B cell (primary cell): ENCODE measurements around the gene DESI2. TPM values are rescaled to one million over a fixed set of nuclear protein-coding genes. Genes with fewer than 3 reads are reported as not detected.

Experiments used
- ATAC-seq: fragments of 200-7000 bp; cut with Tn5 transposase; one replicate; pipeline ENCODE4 v1.10.0; 2021; ENCODE audit warnings: low read depth, mild to moderate bottlenecking, moderate number of reproducible peaks, moderate library complexity
- CTCF ChIA-PET: fragments of 350-600 bp; sonication (Branson Sonifier 250); formaldehyde crosslinking; loops from one replicate; lab custom pipeline; 2021; ENCODE audit warnings: antibody characterized with exemption, inconsistent platforms; lab: Charles Lee
- POLR2A ChIA-PET: fragments of 350-600 bp; sonication (Branson Sonifier 250); formaldehyde crosslinking; loops from one replicate; lab custom pipeline; 2021; ENCODE audit warnings: antibody characterized with exemption; lab: Charles Lee
- DNase-seq: peaks from one replicate; pipeline ENCODE4 v3.0.0; 2013
- H2AFZ ChIP-seq: 2 replicates; pipeline ENCODE4 v1.6.1; 2012; ENCODE audit warnings: mild to moderate bottlenecking, low read depth, low read length; ENCODE audit not compliant: insufficient read depth, poor library complexity, severe bottlenecking
- H3K27ac ChIP-seq, 2 donors: 1 replicate in 1 of 2; 2 replicates in 1 of 2; pipeline ENCODE4 v1.5.1; 2012 to 2013; ENCODE audit warnings: low read length in 2 of 2, mild to moderate bottlenecking in 2 of 2, moderate library complexity in 1 of 2
- H3K27me3 ChIP-seq, 4 experiments: fragments of 200-600 bp in 1 of 4; sonication (generic) in 1 of 4; replicated peaks in 1 of 4; 1 replicate in 2 of 4; 2 replicates in 2 of 4; pipeline versions ENCODE4 v1.6.1 to v1.7.0; 2013 to 2016; ENCODE audit warnings: low read length in 3 of 4, mild to moderate bottlenecking in 2 of 4, mixed read lengths in 1 of 4, moderate library complexity in 1 of 4; ENCODE audit not compliant: insufficient read depth in 4 of 4, control insufficient read depth in 3 of 4; ENCODE audit errors: control extremely low read depth in 1 of 4
- H3K36me3 ChIP-seq, 2 experiments: replicated peaks in 1 of 2; 1 replicate in 1 of 2; 2 replicates in 1 of 2; pipeline versions ENCODE4 v1.6.1 to v1.7.1; 2013; ENCODE audit warnings: low read length in 1 of 2; ENCODE audit not compliant: insufficient read depth in 2 of 2, control insufficient read depth in 1 of 2; ENCODE audit errors: control extremely low read depth in 1 of 2, extremely low read depth in 1 of 2
- H3K4me1 ChIP-seq, 2 donors: fragments of 200-600 bp in 1 of 2; sonication (generic) in 1 of 2; 1 replicate in 1 of 2; 2 replicates in 1 of 2; pipeline versions ENCODE4 v1.5.1 to v1.6.1; 2013 to 2017; ENCODE audit warnings: low read length in 2 of 2; ENCODE audit not compliant: control insufficient read depth in 2 of 2, insufficient read depth in 2 of 2
- H3K4me2 ChIP-seq: replicated peaks from 2 replicates; pipeline ENCODE3; 2012; ENCODE audit warnings: mild to moderate bottlenecking, low read depth, low read length; ENCODE audit not compliant: poor library complexity, severe bottlenecking
- H3K4me3 ChIP-seq, 5 experiments: fragments of 200-600 bp in 1 of 5; sonication (generic) in 1 of 5; 1 replicate in 3 of 5; 2 replicates in 2 of 5; pipeline versions ENCODE4 v1.5.1 to v1.7.0; 2011 to 2016; ENCODE audit warnings: low read length in 4 of 5, mild to moderate bottlenecking in 4 of 5, low read depth in 2 of 5, control low read depth in 1 of 5, moderate library complexity in 1 of 5; ENCODE audit not compliant: insufficient read depth in 1 of 5; ENCODE audit errors: control extremely low read depth in 1 of 5, extremely low read depth in 1 of 5
- H3K79me2 ChIP-seq: fragments of 200-600 bp; sonication (generic); one replicate; pipeline ENCODE4 v1.6.0; 2016; ENCODE audit warnings: low read length; ENCODE audit not compliant: control insufficient read depth, insufficient read depth
- H3K9ac ChIP-seq: fragments of 200-600 bp; sonication (generic); 2 replicates; pipeline ENCODE4 v1.6.1; 2017; ENCODE audit warnings: mild to moderate bottlenecking, low read length, moderate library complexity
- H3K9me3 ChIP-seq, 3 donors: one replicate each; pipeline versions ENCODE4 v1.6.1 to v1.7.1; 2013; ENCODE audit warnings: low read length in 2 of 3; ENCODE audit not compliant: control insufficient read depth in 2 of 3, insufficient read depth in 1 of 3; ENCODE audit errors: control extremely low read depth in 1 of 3
- H4K20me1 ChIP-seq: 2 replicates; pipeline ENCODE4 v1.6.0; 2012; ENCODE audit warnings: mild to moderate bottlenecking, low read length; ENCODE audit not compliant: insufficient read depth, control insufficient read depth, poor library complexity, severe bottlenecking
- H3K27ac Mint-ChIP-seq: one replicate; pipeline ENCODE4 v1.8.0; 2021; ENCODE audit warnings: mixed read lengths
- H3K27me3 Mint-ChIP-seq: one replicate; pipeline ENCODE4 v1.8.0; 2021; ENCODE audit warnings: mixed read lengths
- H3K4me1 Mint-ChIP-seq: one replicate; pipeline ENCODE4 v1.8.0; 2021; ENCODE audit warnings: mixed read lengths
- H3K4me3 Mint-ChIP-seq: one replicate; pipeline ENCODE4 v1.8.0; 2021; ENCODE audit warnings: mixed read lengths
- H3K9me3 Mint-ChIP-seq: one replicate; pipeline ENCODE4 v1.8.0; 2022; ENCODE audit warnings: mixed read lengths; ENCODE audit not compliant: insufficient read depth
- EZH2 ChIP-seq: IDR thresholded peaks from 2 replicates; pipeline ENCODE4 v1.6.1; 2012; ENCODE audit warnings: borderline replicate concordance, low read depth, mild to moderate bottlenecking, moderate library complexity, low read length; ENCODE audit not compliant: insufficient read depth, poor library complexity, severe bottlenecking
- WGBS: methylation state at CpG from one replicate; pipeline ENCODE4 v1.1.5; 2013; ENCODE audit warnings: missing lambda C conversion rate; ENCODE audit not compliant: insufficient coverage; 5-methylcytosine and 5-hydroxymethylcytosine counted together
- intact Hi-C: fragments of 100-400 bp; cut with micrococcal nuclease; formaldehyde crosslinking; loops from one replicate; pipeline ENCODE4 v1.10.0; 2022
- polyA plus RNA-seq: library from polyadenylated mRNA; depleted of rRNA; stranded (reverse); fragments of >200 nt; gene quantifications from 2 replicates; pipeline ENCODE4 v1.2.3, GENCODE V29; 2012
- total RNA-seq, 2 donors: library from RNA; stranded (reverse); fragments of 120-200 nt in 1 of 2; gene quantifications; 1 replicate in 1 of 2; 2 replicates in 1 of 2; pipeline versions ENCODE4 v1.2.3 to v1.2.4, GENCODE V29; 2013 to 2022
- TF ChIP-seq, protein P1 (sequence below): fragments of 200-600 bp; IDR thresholded peaks from one replicate; pipeline ENCODE4 v1.8.0; 2022; ENCODE audit warnings: antibody characterized with exemption, mild to moderate bottlenecking

The DESI2 gene
- total and polyA plus RNA-seq, 2 donors (not counting 1 experiment from before 2014, with no cell fraction given), result 9.3 to 25.2 TPM

DNA sequence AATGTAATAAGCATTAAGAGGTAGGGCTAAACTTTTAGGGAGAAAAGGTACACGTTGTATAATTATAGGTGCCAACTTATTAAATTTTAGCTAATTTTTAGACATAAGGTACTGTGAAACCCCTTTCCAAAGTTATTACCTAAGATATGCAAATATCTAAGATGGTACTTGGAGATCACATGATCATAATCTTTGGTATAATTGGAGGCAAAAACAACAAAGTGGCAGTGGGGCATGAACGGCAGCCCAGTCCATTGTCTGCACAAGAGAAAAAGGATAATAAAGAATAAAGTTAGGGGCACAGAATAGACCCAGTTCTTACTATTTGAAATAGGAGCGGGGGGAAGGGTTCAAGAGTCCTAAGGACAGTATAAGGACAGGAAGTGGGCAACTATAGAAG is 51.2 kb downstream of the DESI2 start:
- Histone ChIP-seq H3K36me3 (peaks cover 4 to 31% of the 10 kb centered on the region in 2 experiments), H3K9me3 (peaks cover 2 to 6% (median 3%) of the 10 kb centered on the region in 3 donors), H3K4me1 (no peaks in the 10 kb centered on the region), H3K27ac (no peak overlapping the region), H3K79me2 (no peaks in the 10 kb centered on the region), H2AFZ (no peak overlapping the region), H3K27me3 (no peaks in the 10 kb centered on the region), H3K9ac (no peak overlapping the region), H4K20me1 (no peaks in the 10 kb centered on the region), H3K4me2 (no peak overlapping the region), H3K4me3 (no peak overlapping the region)
- ChIA-PET POLR2A (no interaction called here), CTCF (no interaction called here)
- WGBS, result 75% methylated on average over 2 of the region's 3 CpGs
- H3K4me3 Mint-ChIP-seq, result no peak overlapping the region
- no peaks in the 10 kb centered on the region for H3K27me3 Mint-ChIP-seq
- H3K9me3 Mint-ChIP-seq, result peaks cover 4% of the 10 kb centered on the region
- TF ChIP-seq, protein P1, sequence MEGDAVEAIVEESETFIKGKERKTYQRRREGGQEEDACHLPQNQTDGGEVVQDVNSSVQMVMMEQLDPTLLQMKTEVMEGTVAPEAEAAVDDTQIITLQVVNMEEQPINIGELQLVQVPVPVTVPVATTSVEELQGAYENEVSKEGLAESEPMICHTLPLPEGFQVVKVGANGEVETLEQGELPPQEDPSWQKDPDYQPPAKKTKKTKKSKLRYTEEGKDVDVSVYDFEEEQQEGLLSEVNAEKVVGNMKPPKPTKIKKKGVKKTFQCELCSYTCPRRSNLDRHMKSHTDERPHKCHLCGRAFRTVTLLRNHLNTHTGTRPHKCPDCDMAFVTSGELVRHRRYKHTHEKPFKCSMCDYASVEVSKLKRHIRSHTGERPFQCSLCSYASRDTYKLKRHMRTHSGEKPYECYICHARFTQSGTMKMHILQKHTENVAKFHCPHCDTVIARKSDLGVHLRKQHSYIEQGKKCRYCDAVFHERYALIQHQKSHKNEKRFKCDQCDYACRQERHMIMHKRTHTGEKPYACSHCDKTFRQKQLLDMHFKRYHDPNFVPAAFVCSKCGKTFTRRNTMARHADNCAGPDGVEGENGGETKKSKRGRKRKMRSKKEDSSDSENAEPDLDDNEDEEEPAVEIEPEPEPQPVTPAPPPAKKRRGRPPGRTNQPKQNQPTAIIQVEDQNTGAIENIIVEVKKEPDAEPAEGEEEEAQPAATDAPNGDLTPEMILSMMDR, result no peak
- TF ChIP-seq EZH2, result no peak
- DNase-seq, result no peak
- intact Hi-C loops, result no loop called here
- H3K27ac Mint-ChIP-seq, result no peak overlapping the region
- ATAC-seq, result no peak
- no peaks in the 10 kb centered on the region for H3K4me1 Mint-ChIP-seq

DNA sequence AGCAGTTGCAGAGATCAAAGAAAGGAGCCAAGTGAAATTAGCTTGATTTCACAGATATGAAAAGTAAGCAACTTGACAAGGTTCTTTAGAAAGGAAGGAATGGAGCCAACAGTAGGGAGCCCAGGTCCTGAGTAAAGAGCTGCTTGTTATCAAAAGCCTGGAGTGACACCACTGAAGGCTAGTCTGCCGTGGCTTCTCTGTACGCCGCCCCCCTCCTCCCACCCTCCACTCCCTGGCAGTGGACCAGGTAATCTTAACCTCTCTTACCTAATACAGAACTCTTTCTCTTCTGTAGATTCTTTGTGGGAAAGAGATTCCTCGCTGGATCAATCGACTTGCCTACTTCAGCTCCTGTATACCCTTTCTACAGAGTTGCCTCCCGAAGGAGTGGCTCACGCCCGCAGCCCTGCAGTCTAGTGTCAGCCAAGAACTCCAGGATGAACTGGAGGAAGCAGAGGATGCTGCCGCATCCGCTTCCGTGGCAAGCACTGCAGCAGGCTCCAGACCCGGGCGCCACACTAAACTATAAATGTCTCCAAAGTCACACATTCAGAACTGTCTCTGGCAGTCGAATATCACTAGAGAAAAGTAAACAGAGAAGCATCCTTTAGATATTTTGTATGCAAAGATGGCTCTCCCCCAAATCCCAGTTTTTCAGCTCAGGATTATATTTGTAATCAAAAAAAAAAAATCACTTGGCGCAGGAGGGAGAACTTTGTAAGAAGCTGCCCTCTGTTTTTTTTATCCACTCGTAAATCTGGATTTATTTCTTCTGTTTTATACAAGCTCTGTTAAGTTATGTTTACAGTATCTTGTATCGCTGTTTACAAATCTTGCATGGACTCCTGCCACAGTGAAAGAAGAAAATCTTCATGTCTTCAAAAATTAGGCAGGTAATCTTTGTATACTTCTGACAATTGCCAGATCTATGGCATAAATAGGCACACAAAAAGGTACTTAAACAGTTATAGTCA is 52.6 kb downstream of the DESI2 start:
- H3K36me3 ChIP-seq, result peaks cover 0 to 18% of the 10 kb centered on the region in 2 experiments
- H3K4me2 ChIP-seq, result no peak overlapping the region
- no peak for ATAC-seq
- Mint-ChIP-seq H3K4me1 (no peaks in the 10 kb centered on the region), H3K27me3 (no peaks in the 10 kb centered on the region), H3K9me3 (peaks cover 3% of the 10 kb centered on the region), H3K4me3 (no peak overlapping the region), H3K27ac (no peak overlapping the region)
- TF ChIP-seq, protein P1, result no peak
- TF ChIP-seq EZH2, result no peak
- H3K4me3 ChIP-seq, result no peak overlapping the region
- H4K20me1 ChIP-seq, result no peaks in the 10 kb centered on the region
- H3K9ac ChIP-seq, result no peak overlapping the region
- H3K27me3 ChIP-seq, result no peaks in the 10 kb centered on the region
- H3K27ac ChIP-seq, result no peak overlapping the region
- ChIA-PET CTCF (no interaction called here), POLR2A (no interaction called here)
- peaks cover 0 to under 1% (median 0%) of the 10 kb centered on the region in 3 donors for H3K9me3 ChIP-seq
- WGBS, result 100% methylated on average over 4 of the region's 17 CpGs
- intact Hi-C loops, result no loop called here
- no peaks in the 10 kb centered on the region for H3K79me2 ChIP-seq
- no peaks in the 10 kb centered on the region for H3K4me1 ChIP-seq
- H2AFZ ChIP-seq, result no peak overlapping the region
- no peak for DNase-seq
